Right ventricle myocardium superior (tissue), 1 donor: ENCODE results near the gene FRMPD1. TPM values are rescaled to one million over a fixed set of nuclear protein-coding genes. Genes with fewer than 3 reads are reported as not detected.

Experiments
- ATAC-seq: fragments of 200-7000 bp; cut with Tn5 transposase; one replicate; pipeline ENCODE4 v1.9.1; 2020; ENCODE audit warnings: mild to moderate bottlenecking; ENCODE audit not compliant: poor library complexity
- DNase-seq: peaks from one replicate; pipeline ENCODE4 v3.0.0-alpha.2; 2020
- intact Hi-C: fragments of 100-400 bp; cut with DNase I; formaldehyde crosslinking; loops from one replicate; pipeline ENCODE4 v1.11.2; 2022
- total RNA-seq: library from RNA; stranded (reverse); fragmentation: NEBNext Ultra II Directional; extraction: Animal tissue kit (Norgen Biotek cat#: 25700); gene quantifications from one replicate; pipeline ENCODE4 v1.2.1, GENCODE V29; 2021
- donor health status: DM: no; HTN: yes; CAD: no; lungs with severe emphysema.

The FRMPD1 gene
- total RNA-seq, 1 donor from 2014 or later = 1.6 TPM

DNA sequence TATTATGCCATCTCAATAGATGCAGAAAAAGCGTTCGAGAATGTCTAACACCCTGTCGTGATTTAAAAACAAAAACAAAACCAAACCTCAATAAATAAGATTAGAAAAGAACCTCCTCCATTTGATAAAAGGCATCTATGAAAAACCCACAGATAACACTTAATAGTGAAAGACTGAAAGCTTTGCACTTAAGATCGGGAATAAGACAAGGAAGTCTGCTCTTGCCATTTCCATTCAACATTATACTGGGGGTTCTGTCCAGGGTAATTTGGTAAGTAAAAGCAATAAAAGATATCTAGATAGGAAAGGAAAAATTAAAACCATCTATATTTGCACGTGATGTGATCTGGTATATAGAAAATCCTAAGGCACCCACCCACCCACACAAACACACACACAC lies 141.4 kb downstream of the FRMPD1 start:
- DNase-seq (no peak), ATAC-seq (no peak)
- intact Hi-C loops = no loop called here

DNA sequence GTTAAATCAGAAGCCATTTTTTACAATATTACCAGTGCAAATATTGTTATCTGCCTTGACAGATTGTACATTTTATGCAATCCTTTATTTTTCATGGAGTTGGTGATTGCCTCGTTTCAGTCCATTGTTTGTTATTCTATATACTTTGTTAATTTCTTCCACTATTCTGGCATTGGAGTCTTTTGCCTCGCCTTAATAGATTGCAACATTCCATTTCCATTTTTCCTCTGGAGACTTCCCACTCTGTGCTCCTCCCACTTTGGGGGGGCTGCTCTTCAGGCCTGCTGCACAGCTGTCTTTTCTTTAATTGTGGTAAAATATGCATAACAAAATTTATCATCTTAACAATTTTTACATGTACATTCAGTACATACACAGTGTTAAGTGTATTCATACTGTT lies 145.5 kb downstream of the FRMPD1 start:
- intact Hi-C loops = no loop called here
- no peak for ATAC-seq
- no peak for DNase-seq

Other genes with a start within 250 kb of the FRMPD1 start
- 109 TPM for gene GRHPR, start 228.3 kb upstream of the FRMPD1 start, total RNA-seq
- gene ZBTB5, start 185.5 kb upstream of the FRMPD1 start, total RNA-seq = 4.4 TPM
- gene POLR1E, start 165.0 kb upstream of the FRMPD1 start, total RNA-seq = 10.2 TPM
- 6.2 TPM for gene FBXO10, start 74.6 kb upstream of the FRMPD1 start, total RNA-seq
- 59.4 TPM for gene TOMM5, start 58.4 kb upstream of the FRMPD1 start, total RNA-seq
- 3.7 TPM for gene TRMT10B, start 102.9 kb downstream of the FRMPD1 start, total RNA-seq
- 18.6 TPM for gene EXOSC3, start 134.1 kb downstream of the FRMPD1 start, total RNA-seq
- 14.8 TPM for gene DCAF10, start 149.8 kb downstream of the FRMPD1 start, total RNA-seq